ENCODE data around the gene BASP1.
A peak's percentile ranks its signal among the peaks of the same experiment; 100 is the strongest.

BASP1 gene

DNA sequence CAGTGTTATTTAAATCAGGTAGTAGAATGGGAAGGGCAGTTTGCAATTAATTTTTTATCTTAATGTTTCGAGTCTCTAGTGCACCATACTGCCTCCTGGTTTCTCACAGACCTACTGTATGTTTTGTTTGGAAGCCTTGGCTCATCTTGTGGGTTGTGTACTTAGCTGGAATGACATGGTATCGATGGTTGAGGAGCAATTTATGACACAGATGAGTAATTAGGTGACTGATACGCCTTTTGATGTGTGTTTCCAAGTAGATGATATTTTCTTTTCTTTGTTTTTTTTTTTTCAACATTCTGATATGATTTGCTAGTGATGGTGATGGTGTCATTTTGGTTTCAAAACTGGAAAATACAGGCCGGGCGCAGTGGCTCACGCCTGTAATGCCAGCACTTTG, 16.1 kb downstream of the BASP1 start:
- TF ChIP-seq SNAI2 (CRISPR knock-in tag; IDR thresholded peaks at IDR 0.05): no peak
- TF ChIP-seq ZNF565 (CRISPR knock-in tag; conservative IDR thresholded peaks at IDR 0.05; ENCODE audit: low read depth): no peak
- TF ChIP-seq, protein P1, sequence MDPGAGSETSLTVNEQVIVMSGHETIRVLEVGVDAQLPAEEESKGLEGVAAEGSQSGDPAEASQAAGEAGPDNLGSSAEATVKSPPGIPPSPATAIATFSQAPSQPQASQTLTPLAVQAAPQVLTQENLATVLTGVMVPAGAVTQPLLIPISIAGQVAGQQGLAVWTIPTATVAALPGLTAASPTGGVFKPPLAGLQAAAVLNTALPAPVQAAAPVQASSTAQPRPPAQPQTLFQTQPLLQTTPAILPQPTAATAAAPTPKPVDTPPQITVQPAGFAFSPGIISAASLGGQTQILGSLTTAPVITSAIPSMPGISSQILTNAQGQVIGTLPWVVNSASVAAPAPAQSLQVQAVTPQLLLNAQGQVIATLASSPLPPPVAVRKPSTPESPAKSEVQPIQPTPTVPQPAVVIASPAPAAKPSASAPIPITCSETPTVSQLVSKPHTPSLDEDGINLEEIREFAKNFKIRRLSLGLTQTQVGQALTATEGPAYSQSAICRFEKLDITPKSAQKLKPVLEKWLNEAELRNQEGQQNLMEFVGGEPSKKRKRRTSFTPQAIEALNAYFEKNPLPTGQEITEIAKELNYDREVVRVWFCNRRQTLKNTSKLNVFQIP (CRISPR knock-in tag; IDR thresholded peaks at IDR 0.05; ENCODE audit: borderline replicate concordance, low read depth): no peak
- TF ChIP-seq TSHZ2 (CRISPR knock-in tag; IDR thresholded peaks at IDR 0.05): no peak
- TF ChIP-seq CSDC2 (CRISPR knock-in tag; IDR thresholded peaks at IDR 0.05): no peak
- no peak for TF ChIP-seq TCF4 (CRISPR knock-in tag; IDR thresholded peaks at IDR 0.05; ENCODE audit: borderline replicate concordance)
- no peak for TF ChIP-seq ESRRG (CRISPR knock-in tag; IDR thresholded peaks at IDR 0.05)
- no peak for TF ChIP-seq OSR1 (CRISPR knock-in tag; IDR thresholded peaks at IDR 0.05)
- no peak for TF ChIP-seq BACH2 (CRISPR knock-in tag; IDR thresholded peaks at IDR 0.05; ENCODE audit: borderline replicate concordance)
- TF ChIP-seq, protein P2, sequence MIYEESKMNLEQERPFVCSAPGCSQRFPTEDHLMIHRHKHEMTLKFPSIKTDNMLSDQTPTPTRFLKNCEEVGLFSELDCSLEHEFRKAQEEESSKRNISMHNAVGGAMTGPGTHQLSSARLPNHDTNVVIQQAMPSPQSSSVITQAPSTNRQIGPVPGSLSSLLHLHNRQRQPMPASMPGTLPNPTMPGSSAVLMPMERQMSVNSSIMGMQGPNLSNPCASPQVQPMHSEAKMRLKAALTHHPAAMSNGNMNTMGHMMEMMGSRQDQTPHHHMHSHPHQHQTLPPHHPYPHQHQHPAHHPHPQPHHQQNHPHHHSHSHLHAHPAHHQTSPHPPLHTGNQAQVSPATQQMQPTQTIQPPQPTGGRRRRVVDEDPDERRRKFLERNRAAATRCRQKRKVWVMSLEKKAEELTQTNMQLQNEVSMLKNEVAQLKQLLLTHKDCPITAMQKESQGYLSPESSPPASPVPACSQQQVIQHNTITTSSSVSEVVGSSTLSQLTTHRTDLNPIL (CRISPR knock-in tag; IDR thresholded peaks at IDR 0.05; ENCODE audit: low read depth): no peak
- TF ChIP-seq, protein P3, sequence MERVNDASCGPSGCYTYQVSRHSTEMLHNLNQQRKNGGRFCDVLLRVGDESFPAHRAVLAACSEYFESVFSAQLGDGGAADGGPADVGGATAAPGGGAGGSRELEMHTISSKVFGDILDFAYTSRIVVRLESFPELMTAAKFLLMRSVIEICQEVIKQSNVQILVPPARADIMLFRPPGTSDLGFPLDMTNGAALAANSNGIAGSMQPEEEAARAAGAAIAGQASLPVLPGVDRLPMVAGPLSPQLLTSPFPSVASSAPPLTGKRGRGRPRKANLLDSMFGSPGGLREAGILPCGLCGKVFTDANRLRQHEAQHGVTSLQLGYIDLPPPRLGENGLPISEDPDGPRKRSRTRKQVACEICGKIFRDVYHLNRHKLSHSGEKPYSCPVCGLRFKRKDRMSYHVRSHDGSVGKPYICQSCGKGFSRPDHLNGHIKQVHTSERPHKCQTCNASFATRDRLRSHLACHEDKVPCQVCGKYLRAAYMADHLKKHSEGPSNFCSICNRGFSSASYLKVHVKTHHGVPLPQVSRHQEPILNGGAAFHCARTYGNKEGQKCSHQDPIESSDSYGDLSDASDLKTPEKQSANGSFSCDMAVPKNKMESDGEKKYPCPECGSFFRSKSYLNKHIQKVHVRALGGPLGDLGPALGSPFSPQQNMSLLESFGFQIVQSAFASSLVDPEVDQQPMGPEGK (CRISPR knock-in tag; IDR thresholded peaks at IDR 0.05; ENCODE audit: borderline replicate concordance): no peak
- no peak for TF ChIP-seq GLIS3 (CRISPR knock-in tag; IDR thresholded peaks at IDR 0.05)
- no peak for TF ChIP-seq ZC3H10 (CRISPR knock-in tag; IDR thresholded peaks at IDR 0.05)
- no peak for TF ChIP-seq TOX (CRISPR knock-in tag; IDR thresholded peaks at IDR 0.05; ENCODE audit: borderline replicate concordance)

GRCh38 chr5:17234374-17234773, 16.9 kb downstream of the BASP1 start:
- TF ChIP-seq PPARA (CRISPR knock-in tag; IDR thresholded peaks at IDR 0.05; ENCODE audit: borderline replicate concordance): no peak

More for the DNA sequence above, 16.1 kb downstream of the BASP1 start:
- ATAC-seq: no peak

DNA sequence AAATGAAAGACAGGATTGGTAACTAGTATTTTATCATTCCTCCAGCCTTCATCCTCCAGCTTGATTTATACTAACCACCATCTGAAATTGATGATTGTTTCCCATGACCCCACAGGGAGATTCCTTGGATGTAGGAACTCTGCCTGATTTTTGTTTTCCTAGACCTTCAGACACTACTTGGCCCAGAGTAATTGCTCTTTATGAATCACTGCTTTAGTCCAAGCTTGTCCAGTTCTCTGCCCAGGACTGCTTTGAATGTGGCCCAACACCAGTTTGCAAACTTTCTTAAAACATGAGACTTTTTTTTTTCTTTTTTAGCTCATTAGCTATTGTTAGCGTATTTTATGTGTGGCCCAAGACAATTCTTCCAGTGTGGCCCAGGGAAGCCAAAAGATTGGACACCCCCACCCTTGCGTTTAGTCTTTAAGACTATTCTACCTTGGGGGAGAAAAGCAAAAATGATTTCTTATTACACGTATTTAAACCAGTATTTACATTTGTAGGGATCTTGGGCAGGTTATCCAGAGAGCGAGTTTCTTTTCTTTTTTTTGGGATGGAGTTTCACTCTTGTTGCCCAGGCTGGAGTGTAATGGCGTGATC, 18.4 kb downstream of the BASP1 start:
- no peak for TF ChIP-seq GLIS3 (CRISPR knock-in tag; IDR thresholded peaks at IDR 0.05)
- ATAC-seq: no peak

More at GRCh38 chr5:17234374-17234773, 16.9 kb downstream of the BASP1 start:
- ATAC-seq: no peak

DNA sequence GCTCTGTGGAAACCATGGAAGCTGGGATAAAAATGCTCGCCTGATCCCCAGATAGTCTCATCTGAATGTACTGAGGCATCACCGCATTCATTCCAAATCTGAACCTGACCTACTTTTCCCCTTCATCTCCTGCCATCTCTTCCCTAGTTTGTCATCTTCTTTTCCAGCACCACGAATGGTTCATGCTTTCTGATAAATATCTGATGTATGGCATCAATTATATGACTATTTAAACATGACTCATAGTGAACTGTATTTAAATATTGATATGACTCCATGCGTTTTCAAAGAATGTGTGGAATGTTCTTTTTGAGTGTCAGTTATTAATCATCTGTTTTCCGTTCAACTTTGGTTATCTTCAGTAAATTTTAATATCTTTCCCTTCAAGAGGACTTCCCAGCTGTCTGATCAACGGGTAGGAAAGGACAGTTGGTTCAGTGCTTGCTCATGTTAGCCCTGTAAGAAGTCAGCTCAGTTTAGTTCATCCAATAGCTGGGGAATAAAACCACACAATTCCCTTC, 21.1 kb downstream of the BASP1 start:
- 0 out of 2 replicates have a peak, but pooled peaks have one; percentile 30 for TF ChIP-seq TOX (CRISPR knock-in tag; IDR thresholded peaks at IDR 0.05; ENCODE audit: borderline replicate concordance)
- 0 out of 2 replicates have a peak, but pooled peaks have one; percentile 32 for TF ChIP-seq ZFP3 (CRISPR knock-in tag; IDR thresholded peaks at IDR 0.05)
- TF ChIP-seq ESRRG (CRISPR knock-in tag; IDR thresholded peaks at IDR 0.05): no peak
- TF ChIP-seq, protein P2 (CRISPR knock-in tag; IDR thresholded peaks at IDR 0.05; ENCODE audit: low read depth): 0 out of 2 replicates have a peak, but pooled peaks have one; percentile 16
- peak; percentile 78 for TF ChIP-seq ISL1 (CRISPR knock-in tag; IDR thresholded peaks at IDR 0.05)
- peak; percentile 86 for ATAC-seq
